CD4-positive, alpha-beta T cell (primary cell): ENCODE results near the gene UBE2N. TPM values are rescaled to one million over a fixed set of nuclear protein-coding genes. Genes with fewer than 3 reads are reported as not detected.
A peak's percentile ranks its signal among the peaks of the same experiment; 100 is the strongest.
"Not testable (repeated sequence)": the region's sequence is repeated elsewhere in the genome, so short reads cannot be mapped to it uniquely, and the experiment has no call there.

Experiments used
- ATAC-seq: fragments of 200-7000 bp; cut with Tn5 transposase; one replicate; pipeline ENCODE4 v1.10.0; 2022; ENCODE audit warnings: mild to moderate bottlenecking; ENCODE audit not compliant: poor library complexity
- CTCF ChIA-PET: fragments of 350-600 bp; sonication (Branson Sonifier 250); formaldehyde crosslinking; loops from one replicate; lab custom pipeline; 2021; ENCODE audit warnings: antibody characterized with exemption, inconsistent platforms; lab: Charles Lee
- POLR2A ChIA-PET: fragments of 350-600 bp; sonication (Branson Sonifier 250); formaldehyde crosslinking; loops from one replicate; lab custom pipeline; 2021; ENCODE audit warnings: antibody characterized with exemption, inconsistent platforms; lab: Charles Lee
- DNase-seq, 14 experiments: peaks; one replicate each; pipeline ENCODE4 v3.0.0-alpha.2; 2013 to 2020; ENCODE audit warnings: mixed read lengths in 2 of 14
- H3K27ac ChIP-seq, 2 donors: one replicate each; pipeline versions ENCODE4 v1.5.1 to v1.7.0; 2013; ENCODE audit warnings: low read length in 2 of 2, low read depth in 1 of 2, mild to moderate bottlenecking in 1 of 2
- H3K27me3 ChIP-seq, 2 experiments: 1 replicate in 1 of 2; 2 replicates in 1 of 2; pipeline versions ENCODE4 v1.6.1 to v1.7.0; 2013; ENCODE audit warnings: low read length in 2 of 2, control low read depth in 1 of 2, mild to moderate bottlenecking in 1 of 2, moderate library complexity in 1 of 2; ENCODE audit not compliant: insufficient read depth in 2 of 2, control insufficient read depth in 1 of 2
- H3K36me3 ChIP-seq: one replicate; pipeline ENCODE4 v1.6.1; 2013; ENCODE audit warnings: low read length, control low read depth; ENCODE audit not compliant: insufficient read depth
- H3K4me1 ChIP-seq: one replicate; pipeline ENCODE4 v1.6.1; 2013; ENCODE audit warnings: low read length, control low read depth; ENCODE audit not compliant: insufficient read depth
- H3K4me3 ChIP-seq: one replicate; pipeline ENCODE4 v1.5.1; 2013; ENCODE audit warnings: mild to moderate bottlenecking, low read length, moderate library complexity
- H3K9me3 ChIP-seq, 2 experiments: 1 replicate in 1 of 2; 2 replicates in 1 of 2; pipeline versions ENCODE4 v1.6.1 to v1.7.0; 2013; ENCODE audit warnings: low read length in 2 of 2, mild to moderate bottlenecking in 2 of 2, control low read depth in 1 of 2, moderate library complexity in 1 of 2; ENCODE audit not compliant: control insufficient read depth in 1 of 2, insufficient read depth in 1 of 2
- H3K27ac Mint-ChIP-seq: one replicate; pipeline ENCODE4 v1.8.0; 2020; ENCODE audit warnings: mixed read lengths
- H3K27me3 Mint-ChIP-seq: one replicate; pipeline ENCODE4 v1.8.0; 2021; ENCODE audit warnings: mixed read lengths
- H3K36me3 Mint-ChIP-seq: one replicate; pipeline ENCODE4 v1.8.0; 2021; ENCODE audit warnings: low read depth, mixed read lengths
- H3K4me1 Mint-ChIP-seq: one replicate; pipeline ENCODE4 v1.8.0; 2021; ENCODE audit warnings: low read depth, mixed read lengths
- H3K4me3 Mint-ChIP-seq: one replicate; pipeline ENCODE4 v1.8.0; 2020; ENCODE audit warnings: mild to moderate bottlenecking, mixed read lengths
- H3K9me3 Mint-ChIP-seq: one replicate; pipeline ENCODE4 v1.8.0; 2020; ENCODE audit warnings: mixed read lengths
- CTCF ChIP-seq: fragments of 200-600 bp; IDR thresholded peaks from one replicate; pipeline ENCODE4 v1.8.0; 2022; ENCODE audit warnings: antibody characterized with exemption, mild to moderate bottlenecking
- intact Hi-C, 2 experiments: fragments of 100-400 bp; cut with DNase I in 1 of 2; cut with micrococcal nuclease in 1 of 2; formaldehyde crosslinking; loops; one replicate each; pipeline versions ENCODE4 v1.15.1 to v1.9.0; 2023 to 2025; cut with DNase I, micrococcal nuclease
- total RNA-seq, 174 experiments: library from RNA in 2 of 174; stranded (reverse) in 2 of 174; gene quantifications; one replicate each; pipeline ENCODE4 v1.2.3 and lab custom pipeline; 2021 to 2026

The UBE2N gene
- total RNA-seq, 2 experiments from 2014 or later = 89.8 to 101 TPM

- intact Hi-C loops = no loop called here
- DNase-seq (no peak), ATAC-seq (no peak)
- CTCF ChIA-PET = interaction anchor here (2.5 kb wide), 1 partner anchor 9 kb away, joined by 9 read pairs; no protein-coding TSS in a partner anchor
- Mint-ChIP-seq H3K27ac (no peak overlapping the region), H3K36me3 (peaks cover 5% of the 10 kb centered on the region), H3K4me3 (no peak overlapping the region), H3K27me3 (no peaks in the 10 kb centered on the region), H3K9me3 (no peaks in the 10 kb centered on the region), H3K4me1 (peaks cover 64% of the 10 kb centered on the region)
- TF ChIP-seq CTCF = no peak
- Histone ChIP-seq H3K36me3 (peaks cover 8% of the 10 kb centered on the region), H3K4me1 (peaks cover 26% of the 10 kb centered on the region), H3K27me3 (no peaks in the 10 kb centered on the region), H3K4me3 (no peak overlapping the region), H3K9me3 (no peaks in the 10 kb centered on the region), H3K27ac (no peak overlapping the region)
- POLR2A ChIA-PET = no interaction called here
Observed at GRCh38 chr12:93387780-93388179, 54.0 kb downstream of the UBE2N start.

GRCh38 chr12:93381976-93382437, 59.7 kb downstream of the UBE2N start:
- DNase-seq, H3K36me3 ChIP-seq, H3K27me3 Mint-ChIP-seq, ATAC-seq, POLR2A ChIA-PET, H3K4me3 ChIP-seq, H3K9me3 Mint-ChIP-seq, H3K27ac ChIP-seq, H3K27ac Mint-ChIP-seq, H3K9me3 ChIP-seq, H3K27me3 ChIP-seq: not testable (repeated sequence)
- peaks cover 15% of the 10 kb centered on the region for H3K36me3 Mint-ChIP-seq
- intact Hi-C loops = loop anchor here in 1 of 2 experiments (5.0 kb wide), 2 partner anchors 55 to 185 kb away; no protein-coding TSS in a partner anchor
- H3K4me3 Mint-ChIP-seq = peak overlapping the region; percentile 61
- peaks cover 44% of the 10 kb centered on the region for H3K4me1 ChIP-seq
- H3K4me1 Mint-ChIP-seq = peaks cover 66% of the 10 kb centered on the region
- CTCF ChIA-PET = interaction anchor here (1.8 kb wide), 1 partner anchor 16 kb away, joined by 10 read pairs; no protein-coding TSS in a partner anchor

GRCh38 chr12:93381161-93381975, 60.4 kb downstream of the UBE2N start:
- peaks cover 15% of the 10 kb centered on the region for H3K36me3 Mint-ChIP-seq
- CTCF ChIA-PET = interaction anchor here (1.3 to 1.9 kb wide), 4 partner anchors 9 to 283 kb away, joined by 3 to 10 read pairs (median 5); no protein-coding TSS in a partner anchor
- peaks cover 68% of the 10 kb centered on the region for H3K4me1 Mint-ChIP-seq
- DNase-seq (no peak), ATAC-seq (no peak)
- no peak for TF ChIP-seq CTCF
- H3K4me1 ChIP-seq = peaks cover 51% of the 10 kb centered on the region
- H3K4me3 ChIP-seq = peak overlapping the region; percentile 74
- no peaks in the 10 kb centered on the region for H3K27me3 ChIP-seq
- POLR2A ChIA-PET = interaction anchor here (0.7 to 1.3 kb wide), 3 partner anchors 61 to 452 kb away, joined by 3 to 6 read pairs (median 6); partner anchors contain the start of gene UBE2N
- H3K27me3 Mint-ChIP-seq = no peaks in the 10 kb centered on the region
- H3K9me3 ChIP-seq = no peaks in the 10 kb centered on the region
- peak overlapping the region in 1 of 2 donors; percentile 9 for H3K27ac ChIP-seq
- H3K36me3 ChIP-seq = peaks cover 8% of the 10 kb centered on the region
- peak overlapping the region; percentile 100 for H3K4me3 Mint-ChIP-seq
- intact Hi-C loops = loop anchor here in 1 of 2 experiments (5.0 kb wide), 2 partner anchors 56 to 186 kb away; no protein-coding TSS in a partner anchor
- no peaks in the 10 kb centered on the region for H3K9me3 Mint-ChIP-seq
- peak overlapping the region; percentile 99 for H3K27ac Mint-ChIP-seq
